ENCODE data around the gene THAP4.

Gene THAP4

DNA sequence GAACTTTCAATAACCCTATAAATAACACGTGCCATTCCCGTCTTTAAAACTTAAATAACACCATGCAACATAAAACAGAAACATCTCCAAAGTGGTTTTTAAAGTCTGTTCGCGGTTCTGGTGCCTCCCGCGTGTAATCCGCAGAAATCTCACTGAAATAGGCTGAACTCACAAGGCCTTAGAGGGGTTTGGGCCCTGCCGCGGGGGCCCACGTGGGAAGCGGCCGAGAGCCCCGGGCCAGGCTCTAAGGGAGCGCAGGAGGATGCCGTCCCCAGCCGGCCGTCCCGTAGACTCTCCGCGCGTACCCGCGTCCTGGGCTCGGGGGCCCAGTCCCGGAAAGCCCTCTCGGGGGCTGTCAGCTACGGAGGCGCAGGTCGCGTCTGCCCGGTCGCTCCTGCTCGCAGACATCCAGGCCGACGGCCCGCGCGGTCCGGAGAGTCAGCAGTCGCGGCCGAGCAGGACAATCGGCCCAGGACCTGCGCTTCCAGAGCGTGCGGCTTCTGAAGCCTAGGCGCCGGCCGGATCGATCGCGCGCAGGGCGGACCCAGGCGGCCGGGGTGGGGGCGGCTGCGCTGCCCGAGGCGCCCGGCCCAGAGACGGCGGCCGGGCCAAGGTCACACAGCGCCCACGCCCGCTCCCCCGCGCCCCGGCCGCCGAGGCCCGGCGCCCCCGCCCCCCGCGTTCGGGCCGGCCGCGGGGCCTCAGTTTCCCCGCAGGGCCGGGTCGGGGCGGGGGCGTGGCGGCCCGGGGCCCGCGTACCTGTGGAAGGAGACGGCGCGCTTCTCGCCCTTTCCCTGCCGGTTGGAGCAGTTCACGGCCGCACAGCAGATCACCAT lies 558 bp downstream of the THAP4 start:
- DNase-seq = peak; percentile 62

DNA sequence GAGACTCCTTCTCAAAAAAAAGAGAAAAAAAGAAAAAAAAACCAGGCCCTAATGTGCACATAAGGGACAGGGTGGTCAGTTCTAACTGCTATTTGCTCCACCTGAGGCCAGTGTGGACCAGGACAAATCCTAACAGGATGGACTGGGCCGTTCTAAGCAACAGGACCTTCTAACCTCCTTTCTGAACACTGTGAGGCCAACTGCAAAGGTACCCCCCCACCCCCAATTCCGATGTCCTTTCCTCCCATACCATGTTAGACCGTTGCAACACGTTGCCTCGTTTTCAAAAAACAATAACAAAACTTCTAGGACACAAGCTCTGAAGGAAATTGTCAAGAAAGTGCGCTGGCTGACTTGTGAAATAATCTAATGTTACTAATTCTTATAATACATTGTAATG lies 1.2 kb downstream of the THAP4 start:
- no peak for DNase-seq

DNA sequence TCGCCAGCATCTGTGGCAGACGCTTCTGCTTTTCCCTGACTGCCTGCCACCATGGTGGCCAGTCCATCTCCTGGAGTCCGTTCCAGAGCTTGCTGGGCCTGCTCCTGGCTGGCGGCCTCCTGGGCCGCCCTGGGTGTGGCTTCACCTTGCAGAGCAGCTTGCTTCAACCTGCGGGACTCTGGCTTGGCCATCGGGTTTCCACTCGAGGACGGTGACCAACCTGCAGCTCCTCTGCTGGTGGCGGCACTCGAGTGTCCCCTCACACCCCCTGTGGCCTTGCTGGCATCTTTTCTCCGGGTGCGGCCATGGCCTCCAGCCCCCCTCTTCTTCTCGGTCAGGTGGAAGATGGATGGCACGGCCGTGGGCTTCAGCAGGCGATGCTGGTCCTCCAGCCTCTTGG lies 3.4 kb downstream of the THAP4 start:
- no peak for DNase-seq

- DNase-seq = no peak
Measured at GRCh38 chr2:241632478-241633325, 4.3 kb downstream of the THAP4 start.

DNA sequence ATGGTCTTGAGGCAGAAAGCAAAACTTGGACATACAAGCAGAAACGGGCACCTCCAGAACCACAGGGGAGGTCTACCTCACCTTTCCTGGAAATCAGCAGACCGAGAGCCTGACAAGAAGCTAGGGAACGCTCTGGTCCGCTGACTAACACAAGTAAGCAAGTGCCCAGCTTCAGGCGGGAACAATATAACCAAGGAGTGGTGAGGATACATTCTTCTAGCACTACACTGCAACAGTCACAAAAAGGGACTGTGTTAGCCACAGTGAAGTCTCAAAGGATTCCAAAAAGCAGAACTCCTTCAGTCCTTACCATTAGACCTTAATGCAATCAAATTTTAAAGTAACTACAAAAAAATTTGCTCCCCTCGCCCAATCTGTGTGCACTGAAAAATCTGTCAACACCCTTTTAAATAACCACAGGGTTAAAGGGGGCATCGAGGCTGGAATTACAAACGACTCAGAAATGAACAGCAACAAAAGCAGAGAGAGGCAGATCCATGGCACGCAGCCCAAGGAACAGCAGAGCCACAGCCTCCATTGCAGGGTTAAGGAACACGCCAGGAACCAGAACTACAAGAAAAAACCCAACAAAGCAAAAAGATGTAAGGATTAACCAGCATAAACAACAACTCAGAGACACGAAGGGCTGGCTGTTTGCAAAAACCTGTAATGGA lies 7.1 kb downstream of the THAP4 start:
- DNase-seq = no peak

DNA sequence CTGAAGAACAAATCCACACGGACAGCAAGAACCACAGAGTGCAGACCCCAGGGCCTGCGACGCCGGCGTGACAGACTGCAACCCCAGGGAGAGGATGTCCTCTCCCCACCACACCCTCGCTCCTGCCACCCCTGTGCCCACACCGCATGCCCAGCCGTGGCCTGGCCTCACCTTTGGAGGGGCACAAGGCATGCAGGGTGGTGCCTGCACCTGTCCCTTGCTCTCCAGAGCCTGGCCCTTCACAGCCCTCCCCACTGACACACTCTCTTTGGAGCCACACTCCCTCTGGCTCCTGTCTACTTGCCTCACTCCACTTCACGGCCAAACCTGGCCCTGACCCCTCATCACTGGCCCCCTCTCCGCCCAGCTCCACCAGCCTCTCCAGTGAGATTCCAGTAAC lies 9.3 kb downstream of the THAP4 start:
- no peak for DNase-seq

GRCh38 chr2:241620419-241620769 lies 16.6 kb downstream of the THAP4 start:
- DNase-seq = peak; percentile 78

DNA sequence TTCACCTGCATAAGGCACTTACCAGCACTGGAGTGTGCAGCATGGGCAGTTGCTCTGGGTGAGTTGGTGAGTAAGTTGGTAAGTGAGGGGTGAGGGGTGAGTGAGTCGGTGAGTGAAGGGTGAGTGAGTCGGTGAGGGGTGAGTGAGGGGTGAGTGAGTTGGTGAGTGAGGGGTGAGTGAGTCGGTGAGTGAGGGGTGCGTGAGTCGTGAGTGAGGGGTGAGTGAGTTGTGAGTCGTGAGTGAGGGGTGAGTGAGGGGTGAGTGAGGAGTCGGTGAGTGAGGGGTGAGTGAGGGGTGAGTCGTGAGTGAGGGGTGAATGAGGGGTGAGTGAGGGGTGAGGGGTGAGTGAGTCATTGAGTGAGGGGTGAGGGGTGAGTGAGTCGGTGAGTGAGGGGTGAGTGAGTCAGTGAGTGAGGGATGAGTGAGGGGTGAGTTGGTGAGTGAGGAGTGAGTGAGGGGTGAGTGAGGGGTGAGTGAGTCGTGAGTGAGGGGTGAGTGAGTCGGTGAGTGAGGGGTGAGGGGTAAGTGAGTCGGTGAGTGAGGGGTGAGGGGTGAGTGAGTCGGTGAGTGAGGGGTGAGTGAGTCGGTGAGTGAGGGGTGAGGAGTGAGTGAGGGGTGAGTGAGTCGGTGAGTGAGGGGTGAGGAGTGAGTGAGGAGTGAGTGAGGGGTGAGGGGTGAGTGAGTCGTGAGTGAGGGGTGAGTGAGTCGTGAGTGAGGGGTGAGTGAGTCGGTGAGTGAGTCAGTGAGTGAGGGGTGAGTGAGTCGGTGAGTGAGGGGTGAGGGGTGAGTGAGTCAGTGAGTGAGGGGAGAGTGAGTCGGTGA lies 17.1 kb downstream of the THAP4 start:
- DNase-seq = peak; percentile 35

GRCh38 chr2:241618829-241619228 lies 18.1 kb downstream of the THAP4 start:
- DNase-seq = no peak

- DNase-seq = no peak
Measured at GRCh38 chr2:241618296-241618805, 18.6 kb downstream of the THAP4 start.

DNA sequence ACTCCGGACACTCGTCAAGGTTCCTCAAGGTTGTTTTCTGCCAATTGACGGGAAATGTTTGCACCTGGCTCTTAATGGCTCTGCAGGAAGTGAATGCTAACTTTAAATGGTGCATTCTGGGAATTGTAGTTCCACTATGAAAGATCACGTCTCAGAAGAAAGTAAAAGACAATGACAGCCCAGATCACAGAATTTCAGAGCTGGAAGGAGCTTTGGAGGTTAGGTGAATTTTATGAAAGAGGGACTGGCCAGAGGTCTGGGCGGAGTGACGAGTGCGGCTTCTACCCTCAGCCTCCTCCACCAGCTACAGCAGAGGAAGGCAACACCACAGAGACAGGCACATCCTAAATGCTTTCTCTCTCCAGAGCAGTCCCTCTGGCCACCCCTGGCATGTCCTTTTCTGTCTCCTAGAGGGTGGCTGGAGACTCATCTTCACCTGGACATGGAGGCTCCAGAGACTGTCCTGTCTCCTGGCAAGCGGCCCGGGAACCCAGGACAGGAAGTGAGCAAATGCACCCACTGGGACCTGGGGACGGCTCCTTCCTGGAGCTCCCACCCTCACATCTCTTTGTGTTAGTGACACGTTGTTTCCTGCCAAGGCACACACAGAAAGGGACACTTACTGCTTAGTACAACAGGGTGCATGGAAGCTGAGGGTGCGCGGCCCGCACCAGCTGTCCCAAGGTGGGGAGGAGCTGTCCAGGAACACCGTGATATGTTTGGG lies 19.4 kb downstream of the THAP4 start:
- DNase-seq = peak; percentile 45

DNA sequence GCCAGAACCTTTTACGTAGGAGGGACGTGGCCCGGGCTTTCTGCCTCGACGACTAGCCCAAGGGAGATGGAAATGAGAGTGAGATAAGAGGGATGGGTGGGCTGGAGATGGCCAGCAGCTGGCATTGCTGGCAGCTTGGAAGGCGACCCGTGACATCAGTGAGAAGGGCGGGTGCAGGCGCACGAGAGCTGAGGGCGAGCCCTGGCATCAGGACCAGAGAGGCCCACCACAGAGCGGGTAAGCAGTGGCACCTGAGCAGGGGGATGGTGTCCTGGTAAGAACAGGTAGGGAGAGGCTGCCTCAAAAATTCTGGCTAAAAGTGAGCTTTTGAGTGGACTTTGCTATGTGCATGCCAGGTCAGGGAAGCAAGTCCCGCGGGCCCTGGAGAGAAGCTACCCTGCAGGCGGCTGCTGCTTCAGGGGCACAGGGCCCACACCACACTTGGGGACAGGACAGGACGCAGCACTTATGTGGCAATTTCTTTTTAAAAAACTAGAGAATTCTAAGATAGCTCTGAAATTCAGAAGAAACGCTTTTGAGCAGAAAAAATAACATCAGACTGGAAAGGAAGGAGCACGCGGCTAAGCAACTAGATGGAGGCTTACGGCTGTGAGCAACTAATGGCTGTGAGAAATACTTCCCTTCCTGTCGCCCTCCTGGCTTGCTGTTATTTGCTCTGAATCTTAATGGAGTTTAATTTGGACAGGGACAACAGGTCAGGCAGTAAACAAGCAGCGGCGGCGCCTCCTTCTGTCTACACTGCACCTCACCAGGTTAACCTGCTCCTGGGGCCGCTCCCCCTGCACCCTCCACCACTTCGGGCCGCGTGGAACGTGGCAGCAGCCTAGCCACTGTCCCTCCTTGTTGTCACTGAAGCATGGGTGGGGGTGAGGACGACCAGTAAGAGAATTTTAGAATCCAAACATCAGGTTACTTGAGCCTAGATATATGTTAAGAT lies 20.5 kb downstream of the THAP4 start:
- no peak for DNase-seq

DNA sequence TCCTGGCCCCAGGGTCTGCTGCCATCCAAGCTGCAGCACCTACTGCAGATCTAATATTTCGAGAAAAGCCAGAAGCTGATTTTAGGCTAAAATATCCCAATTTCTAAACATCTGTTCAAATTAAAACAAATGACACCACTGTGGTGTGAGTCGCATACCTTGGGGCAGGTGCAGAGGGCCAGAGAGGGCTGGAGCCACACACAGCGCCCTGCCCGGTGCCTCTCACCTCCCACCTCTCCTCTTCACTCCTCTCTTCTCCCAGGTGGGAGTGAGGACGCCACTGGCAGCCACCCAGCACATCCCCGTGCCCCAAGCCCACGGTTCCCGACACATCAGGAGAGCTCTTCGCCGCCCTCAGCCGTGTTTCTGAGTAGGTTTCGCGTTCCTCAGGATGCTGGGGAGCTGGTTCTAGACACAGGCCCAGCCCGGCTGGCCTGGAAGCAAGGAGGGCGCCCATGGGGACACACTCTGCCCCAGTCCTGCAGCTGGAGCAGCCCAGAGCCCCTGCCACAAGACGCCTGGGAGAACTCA lies 21.4 kb downstream of the THAP4 start:
- no peak for DNase-seq

DNA sequence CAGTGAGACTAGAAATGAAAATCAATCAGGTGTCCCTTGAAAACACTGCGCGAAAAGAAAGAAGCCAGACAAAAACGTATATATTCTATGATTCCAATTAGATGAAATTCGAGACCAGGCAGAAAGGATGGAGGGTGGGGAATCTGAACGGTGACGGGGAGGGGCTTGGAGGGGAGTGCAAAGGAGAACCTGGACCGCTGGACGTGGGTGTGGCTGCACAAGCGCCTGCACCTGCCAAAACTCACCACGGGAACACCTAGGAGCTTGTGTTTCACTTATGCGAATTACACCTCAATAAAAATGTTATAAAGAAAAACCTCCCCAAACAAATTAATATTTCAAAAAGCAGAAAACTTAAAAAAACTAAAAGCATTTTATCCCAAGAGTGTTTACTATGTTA lies 21.9 kb downstream of the THAP4 start:
- DNase-seq = no peak

GRCh38 chr2:241613017-241613780 lies 23.8 kb downstream of the THAP4 start:
- DNase-seq = no peak

DNA sequence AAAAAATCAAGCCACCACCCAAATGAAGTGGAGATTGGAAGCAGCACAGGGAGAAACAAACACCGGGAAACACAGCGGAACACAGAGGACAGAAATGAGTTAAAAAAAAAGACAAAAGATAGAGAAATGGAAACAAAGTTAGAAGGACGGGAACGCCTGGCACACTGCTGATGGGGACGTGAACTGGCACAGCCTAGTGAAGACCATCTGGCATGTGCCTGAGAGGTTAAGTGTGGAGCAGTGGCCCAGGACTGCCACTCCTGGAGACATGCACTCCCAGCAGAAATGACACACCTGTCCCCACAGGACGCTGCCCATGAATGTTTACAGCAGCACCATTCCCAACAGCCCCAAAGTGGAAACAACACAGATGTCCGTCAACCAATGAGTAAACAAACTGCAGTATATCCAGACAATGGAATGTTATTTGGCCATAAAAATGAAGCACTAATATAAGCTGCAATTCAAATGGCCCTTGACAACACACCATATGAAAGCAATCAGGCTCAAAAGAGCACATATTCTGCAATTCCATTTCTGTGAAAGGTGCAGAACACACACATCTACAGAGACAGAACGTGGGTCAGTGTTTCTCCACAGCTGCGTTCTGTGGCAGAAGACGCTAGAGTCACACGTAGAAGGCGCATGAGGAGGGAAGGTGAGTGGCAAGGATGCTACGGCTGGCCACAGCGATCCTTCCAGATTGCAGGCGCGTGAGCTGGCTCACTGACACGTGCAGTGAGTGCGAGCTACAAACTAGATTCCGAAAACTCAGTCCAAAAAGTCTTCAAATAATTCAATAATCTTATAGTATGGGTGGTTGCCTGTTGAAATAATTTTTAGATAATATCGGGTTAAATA lies 24.6 kb downstream of the THAP4 start:
- no peak for DNase-seq

DNA sequence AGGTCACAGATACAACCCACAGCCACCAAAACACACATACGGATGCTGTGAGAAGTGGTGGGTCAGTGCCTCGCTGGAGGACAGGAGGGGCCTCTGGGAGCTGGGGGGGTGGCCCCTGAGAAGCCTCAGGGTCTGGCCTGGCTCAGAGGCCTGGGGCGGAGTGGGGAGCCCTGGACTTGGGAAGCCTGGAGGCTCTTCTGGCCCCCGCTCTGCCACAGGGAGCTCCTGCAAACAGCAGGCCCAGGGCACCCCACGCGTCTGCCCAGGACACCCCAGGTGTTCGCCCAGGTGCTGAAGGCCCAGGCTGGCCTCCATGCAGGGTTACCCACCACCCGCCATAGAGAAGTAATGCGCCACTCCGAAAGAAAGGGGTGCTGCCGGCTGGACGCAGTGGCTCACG lies 25.9 kb downstream of the THAP4 start:
- no peak for DNase-seq

All from stimulated activated CD4-positive, alpha-beta T cell treated with anti-CD3 and anti-CD28 coated beads, Interleukin-15, amount 100 ng/mL, for 24 hours (primary cell).